ENCODE measurements around the gene RTRAF.

The RTRAF gene

GRCh38 chr14:51993285-51993920 is 4.1 kb downstream of the RTRAF start:
- no peak for DNase-seq (ENCODE audit: low read depth in 2 of 2)

- no peak for DNase-seq (ENCODE audit: low read depth in 2 of 2)
Observed at GRCh38 chr14:51996148-51996746, 6.9 kb downstream of the RTRAF start.

DNA sequence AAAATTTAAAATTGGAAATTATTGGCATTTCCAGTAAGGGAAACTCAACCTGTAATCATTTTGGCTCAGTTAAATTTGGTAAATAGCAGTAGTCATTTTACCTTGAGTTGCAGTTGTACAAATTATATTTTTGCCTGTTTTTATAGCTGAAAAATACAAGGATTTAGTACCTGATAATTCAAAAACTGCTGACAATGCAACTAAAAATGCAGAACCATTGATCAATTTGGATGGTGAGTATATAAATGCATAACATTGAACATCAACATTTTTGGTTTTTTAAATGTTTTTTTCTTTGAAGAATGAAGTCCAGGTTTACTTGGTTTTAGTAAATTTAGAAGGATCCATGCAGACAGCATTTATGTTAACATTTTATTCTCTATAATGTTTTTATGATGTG is 9.0 kb downstream of the RTRAF start:
- DNase-seq (ENCODE audit: low read depth in 2 of 2), result no peak

- DNase-seq (ENCODE audit: low read depth in 2 of 2), result no peak
Observed at GRCh38 chr14:51999084-51999483, 9.7 kb downstream of the RTRAF start.

DNA sequence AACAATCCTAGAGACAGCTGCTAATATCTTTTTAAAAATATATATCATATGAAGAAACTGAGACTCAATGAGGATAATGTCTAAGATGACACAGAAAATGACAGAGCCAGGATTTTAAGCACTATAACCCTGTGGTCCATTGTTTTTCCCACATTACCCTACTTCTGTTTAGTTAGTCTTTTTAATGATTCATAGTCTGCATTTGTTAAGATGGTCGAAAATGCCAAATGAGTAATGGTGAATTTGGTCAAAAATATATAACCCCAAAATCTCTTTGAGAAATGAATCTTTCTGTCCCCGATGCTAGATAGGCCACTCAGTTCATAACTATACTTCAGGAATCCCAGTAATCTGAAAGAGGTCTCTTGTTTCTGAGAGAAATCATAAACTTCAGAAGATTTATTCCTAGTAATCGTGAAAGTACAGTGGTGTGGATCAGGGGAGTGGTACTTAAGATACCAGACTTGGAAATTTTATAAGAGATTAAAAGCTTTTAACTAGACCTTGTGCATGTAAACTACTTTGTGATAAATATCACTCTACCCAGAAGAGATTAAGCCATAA is 10.8 kb downstream of the RTRAF start:
- DNase-seq (ENCODE audit: low read depth in 2 of 2), result no peak

DNA sequence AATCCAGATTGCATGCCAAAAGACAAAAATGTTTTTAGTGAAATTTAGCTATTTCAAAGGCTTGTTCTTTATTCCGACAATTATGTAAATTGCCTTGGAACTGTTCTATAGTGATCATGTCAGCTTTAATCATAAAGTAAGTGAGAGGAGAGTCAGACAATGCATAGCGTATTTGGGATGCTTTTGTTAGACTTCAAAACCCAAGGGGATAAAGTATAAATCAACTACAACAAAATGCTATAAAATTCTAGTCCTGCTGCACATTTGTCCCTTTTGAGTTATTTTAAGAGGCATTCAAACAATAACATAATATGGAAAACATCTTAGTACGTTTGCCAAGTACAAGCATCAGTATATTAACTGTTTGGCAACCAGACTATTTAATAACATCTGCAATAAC is 11.3 kb downstream of the RTRAF start:
- no peak for DNase-seq (ENCODE audit: low read depth in 2 of 2)

GRCh38 chr14:52002542-52002941 is 13.2 kb downstream of the RTRAF start:
- DNase-seq (ENCODE audit: low read depth in 2 of 2), result no peak

GRCh38 chr14:52003324-52003723 is 14.0 kb downstream of the RTRAF start:
- no peak for DNase-seq (ENCODE audit: low read depth in 2 of 2)

DNA sequence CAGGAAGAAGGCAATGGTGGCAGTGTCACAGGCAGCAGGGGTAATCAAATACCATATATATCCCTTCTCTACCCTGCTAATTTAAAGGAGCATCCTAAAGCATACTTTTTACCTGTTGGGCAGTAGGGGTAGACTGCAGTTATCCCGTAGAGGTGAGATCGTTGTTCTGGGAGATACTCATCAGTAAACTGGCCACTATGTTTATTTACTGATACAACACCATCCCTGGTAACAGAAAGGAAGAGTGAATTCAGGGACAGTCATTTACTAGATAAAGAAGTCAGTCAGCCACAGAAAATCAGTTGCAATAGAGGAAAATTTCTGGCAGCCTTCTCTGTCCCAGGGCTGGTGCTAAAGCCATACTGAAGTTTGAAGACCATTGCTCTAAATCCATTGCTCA is 16.3 kb downstream of the RTRAF start:
- DNase-seq (ENCODE audit: low read depth in 2 of 2), result no peak

- DNase-seq (ENCODE audit: low read depth in 2 of 2), result no peak
Observed at GRCh38 chr14:52006361-52006760, 17.0 kb downstream of the RTRAF start.

GRCh38 chr14:52007211-52007610 is 17.9 kb downstream of the RTRAF start:
- DNase-seq (ENCODE audit: low read depth in 2 of 2), result no peak

DNA sequence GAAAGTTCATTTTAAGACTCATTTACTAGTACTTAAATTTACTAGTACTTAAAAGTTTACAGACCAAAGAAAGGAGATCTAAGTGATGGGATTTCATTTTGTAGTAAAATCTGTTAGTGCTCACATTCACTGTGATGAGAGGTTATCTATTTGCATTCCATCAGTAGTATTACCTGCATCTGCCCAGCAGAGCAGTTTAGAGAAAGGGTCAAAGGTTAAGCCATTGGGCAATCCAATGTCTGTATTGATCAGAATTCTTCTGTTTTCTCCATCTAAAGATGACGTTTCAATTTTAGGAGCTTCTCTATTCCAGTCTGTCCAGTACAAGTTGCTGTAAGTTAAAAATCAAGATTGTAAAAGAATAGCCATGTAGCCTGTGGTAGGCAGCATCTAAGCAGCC is 18.3 kb downstream of the RTRAF start:
- no peak for DNase-seq (ENCODE audit: low read depth in 2 of 2)

DNA sequence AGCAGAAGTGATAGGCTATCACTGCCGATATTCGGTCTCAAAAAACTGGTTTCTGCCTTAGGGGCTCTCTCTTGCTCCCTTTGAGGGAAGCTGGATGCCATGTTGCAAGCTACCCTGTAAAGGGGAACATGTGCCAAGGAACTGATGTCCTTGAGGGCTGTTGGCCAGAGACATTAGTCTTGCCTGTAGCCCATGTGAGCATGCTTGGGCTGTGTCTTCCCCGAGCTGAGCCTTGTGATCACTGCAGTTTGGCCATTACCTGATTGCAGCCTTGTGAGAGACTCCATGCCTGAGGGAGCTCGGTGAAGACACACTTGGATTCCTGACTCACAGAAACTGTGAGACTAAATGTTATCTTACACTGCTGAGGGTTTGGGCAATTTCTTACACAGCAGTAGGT is 18.8 kb downstream of the RTRAF start:
- DNase-seq (ENCODE audit: low read depth in 2 of 2), result no peak

- DNase-seq (ENCODE audit: low read depth in 2 of 2), result no peak
Observed at GRCh38 chr14:52010173-52010693, 20.9 kb downstream of the RTRAF start.

GRCh38 chr14:52011523-52011922 is 22.2 kb downstream of the RTRAF start:
- no peak for DNase-seq (ENCODE audit: low read depth in 2 of 2)

DNA sequence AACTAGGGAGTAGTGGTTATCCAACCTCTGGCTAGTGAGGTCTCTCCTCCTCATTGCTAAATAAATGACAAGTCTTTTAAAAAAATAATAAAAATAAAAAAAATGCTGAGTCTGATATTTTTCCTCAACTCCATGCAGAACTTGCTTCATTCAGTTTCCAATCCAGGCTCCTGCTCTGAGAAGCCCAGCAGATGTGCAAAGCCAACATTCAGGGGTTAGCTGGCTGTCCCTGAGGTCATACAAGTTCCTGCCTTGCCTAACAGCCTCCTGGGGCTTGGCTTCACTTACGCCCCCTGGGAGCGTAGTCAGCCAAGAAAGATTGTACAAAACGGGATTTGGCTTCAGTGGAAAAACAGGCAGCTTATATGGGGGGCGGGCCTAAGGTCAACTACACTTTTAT is 23.3 kb downstream of the RTRAF start:
- no peak for DNase-seq (ENCODE audit: low read depth in 2 of 2)

GRCh38 chr14:52013984-52014600 is 24.7 kb downstream of the RTRAF start:
- peak in 1 of 2 donors; percentile 9 for DNase-seq (ENCODE audit: low read depth in 2 of 2)

- DNase-seq (ENCODE audit: low read depth in 2 of 2), result no peak
Observed at GRCh38 chr14:52014601-52015267, 25.4 kb downstream of the RTRAF start.

GRCh38 chr14:52015411-52016030 is 26.2 kb downstream of the RTRAF start:
- DNase-seq (ENCODE audit: low read depth in 2 of 2), result no peak

- DNase-seq (ENCODE audit: low read depth in 2 of 2), result no peak
Observed at GRCh38 chr14:52018252-52018651, 28.9 kb downstream of the RTRAF start.

- DNase-seq (ENCODE audit: low read depth in 2 of 2), result no peak
Observed at GRCh38 chr14:52018970-52019369, 29.6 kb downstream of the RTRAF start.

DNA sequence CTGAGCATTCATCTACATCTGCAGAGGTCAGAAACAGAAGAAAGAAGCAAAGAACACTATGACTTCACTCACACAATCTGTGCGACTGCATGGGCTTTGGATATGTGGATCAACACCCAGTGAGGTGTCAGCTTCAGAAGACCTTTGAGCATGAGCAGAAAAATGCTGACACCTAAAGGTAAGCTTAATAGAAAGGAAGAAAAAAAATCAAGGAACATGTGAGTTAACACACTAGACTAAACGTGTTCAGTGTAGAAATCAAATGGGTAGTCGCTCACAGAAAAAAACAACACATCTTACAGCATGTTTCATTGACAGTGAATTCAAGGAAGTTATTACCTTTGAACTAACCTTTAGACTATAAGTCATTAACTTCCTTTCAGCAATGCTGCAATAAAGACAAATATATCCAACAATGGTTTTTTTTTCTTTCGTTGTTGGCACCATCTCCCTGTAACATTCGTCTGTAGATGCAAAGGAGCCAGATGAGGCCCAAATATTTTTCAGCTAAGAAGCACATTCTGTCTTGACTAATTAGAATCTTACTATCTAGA is 30.9 kb downstream of the RTRAF start:
- DNase-seq (ENCODE audit: low read depth in 2 of 2), result no peak
